Inflammatory macrophage (primary cell): ENCODE data around the gene LIPT1.
A peak's percentile ranks its signal among the peaks of the same experiment; 100 is the strongest.

Experiments
- DNase-seq, 2 donors: peaks; one replicate each; pipeline ENCODE4 v3.0.0-alpha.2; 2020 to 2022
- total RNA-seq, 18 experiments: gene quantifications; one replicate each; lab custom pipeline; 2026; ENCODE audit warnings: mixed read lengths in 6 of 18, inconsistent platforms in 2 of 18; lab: John Stamatoyannopoulos, UW

Gene LIPT1
- total RNA-seq = 0.31 to 3.5 (median 1.2) reads per million in 18 experiments

DNA sequence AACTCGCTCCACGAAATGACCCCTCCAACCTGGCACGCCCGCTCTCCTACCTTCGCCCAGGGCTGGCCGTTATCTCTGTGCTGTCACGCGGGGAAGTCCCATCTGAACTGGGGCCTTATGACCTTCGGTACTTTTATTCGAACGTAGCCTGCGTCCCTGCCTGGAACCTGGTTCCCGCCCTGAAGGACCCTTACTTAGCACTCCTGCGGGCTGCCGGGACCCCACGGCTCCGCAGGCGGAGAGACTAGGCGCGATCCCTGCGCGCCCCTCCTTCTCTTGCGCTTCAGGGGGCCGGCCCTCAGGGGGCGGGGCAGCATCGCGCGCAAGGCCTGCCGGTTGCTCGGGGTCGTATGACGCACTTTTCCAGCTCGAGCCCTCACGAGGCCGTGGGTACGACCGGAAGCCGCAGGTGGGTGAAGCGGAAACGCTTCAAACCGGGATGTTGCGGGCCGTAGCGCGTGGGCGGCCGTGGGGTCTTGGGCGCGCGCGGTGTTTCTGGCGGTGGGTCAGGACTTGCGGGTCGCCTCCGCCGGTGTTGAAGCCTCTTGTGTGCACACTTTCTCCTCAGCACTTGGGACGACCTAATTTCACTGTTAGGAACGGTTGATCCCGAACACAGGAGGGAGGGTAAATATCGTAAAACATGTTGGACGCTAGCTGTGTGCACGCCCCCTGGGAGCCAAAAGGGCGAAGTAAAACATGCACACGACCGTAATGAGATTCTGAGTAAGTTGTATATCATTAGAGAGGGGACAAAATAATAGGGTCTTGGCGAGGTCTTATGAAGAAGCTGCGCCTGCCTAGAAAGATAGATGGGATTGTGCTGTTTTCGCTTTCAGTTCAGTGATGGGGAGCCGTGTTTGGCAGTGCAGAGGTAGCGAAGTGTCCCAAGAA is at the start of gene LIPT1, which contains the start of gene TSGA10:
Gene LIPT1 (plus strand): TSS at position 325 of the 894 bp plus-strand sequence. CDS start 6,991 bp downstream, outside the sequence.
Gene TSGA10 (minus strand): TSS at position 300 of the 894 bp plus-strand sequence. CDS start 45,503 bp downstream, outside the sequence.
- peak; percentile 87 to 97 for DNase-seq

DNA sequence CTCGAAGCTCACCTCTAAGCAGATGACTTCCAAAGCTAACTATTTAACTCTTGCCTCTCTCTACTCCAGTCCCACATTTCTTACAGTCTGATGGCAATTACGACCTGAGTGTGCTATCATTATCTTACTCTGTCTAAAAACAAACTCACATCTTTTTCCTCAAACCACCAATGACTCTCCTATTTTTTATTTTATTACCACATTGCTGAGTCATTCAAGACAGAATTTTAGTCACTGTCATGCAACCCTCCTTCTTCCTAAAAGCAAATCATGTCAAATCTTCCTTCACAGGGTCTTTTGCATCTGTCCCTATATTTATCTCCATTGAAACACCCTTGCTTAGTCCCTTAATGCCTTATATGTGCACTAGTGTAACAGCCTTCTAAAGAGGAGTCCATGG is 47.9 kb upstream of the LIPT1 start:
- no peak for DNase-seq

DNA sequence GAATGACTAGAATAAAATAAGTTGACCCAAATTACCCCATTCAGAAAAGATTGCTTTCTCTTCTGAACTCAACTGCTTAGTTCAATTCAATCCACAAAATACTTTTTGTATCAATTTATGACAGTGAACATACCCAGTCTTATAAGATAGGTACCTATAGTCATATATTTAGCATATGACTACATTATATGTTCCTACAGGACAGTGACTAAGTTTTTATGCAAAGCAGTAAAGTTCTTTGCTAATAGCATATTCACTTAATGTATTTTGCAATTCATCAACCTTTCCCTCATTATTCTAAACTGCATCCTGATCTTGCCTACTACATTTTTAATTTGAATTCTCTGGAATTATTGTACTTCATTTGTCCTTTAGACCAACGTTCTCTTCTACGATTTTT is 43.5 kb upstream of the LIPT1 start:
- no peak for DNase-seq

DNA sequence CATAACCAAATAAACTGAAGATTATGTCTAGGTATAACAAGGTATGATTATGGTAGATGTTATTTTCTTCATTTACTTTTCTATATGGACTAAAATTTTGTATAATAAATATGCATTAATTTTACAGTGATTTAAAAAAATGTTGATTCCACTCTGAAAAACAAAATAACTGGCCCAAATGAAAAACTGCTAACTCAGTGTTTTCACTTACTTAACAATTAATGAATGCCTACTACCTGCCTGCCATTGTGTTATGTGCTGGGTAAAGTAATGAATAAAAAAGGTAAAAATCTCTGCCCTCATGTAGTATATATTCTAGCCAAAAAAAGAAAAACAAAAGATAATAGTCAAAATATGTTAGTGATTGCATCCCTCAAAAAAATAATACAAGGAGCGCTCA is 42.8 kb upstream of the LIPT1 start:
- no peak for DNase-seq

DNA sequence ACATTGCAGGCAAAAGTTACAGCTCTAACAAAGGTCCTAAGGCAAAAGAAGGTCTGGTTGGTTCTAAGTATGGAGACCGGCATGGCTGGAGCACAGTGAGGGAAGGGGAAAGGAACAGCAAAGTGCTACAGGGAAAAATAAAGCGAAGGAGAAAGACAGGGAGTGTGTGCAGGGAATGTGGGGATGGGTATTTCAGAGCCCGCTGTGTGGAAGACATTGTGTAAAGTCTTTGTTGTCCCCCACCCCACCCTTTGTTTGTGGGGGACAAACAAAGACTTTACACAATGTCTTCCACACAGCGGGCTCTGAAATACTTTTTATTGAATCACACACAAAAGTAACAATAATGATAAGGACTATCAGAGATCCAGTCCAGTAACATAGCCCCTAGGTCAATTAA is 42.1 kb upstream of the LIPT1 start:
- no peak for DNase-seq

DNA sequence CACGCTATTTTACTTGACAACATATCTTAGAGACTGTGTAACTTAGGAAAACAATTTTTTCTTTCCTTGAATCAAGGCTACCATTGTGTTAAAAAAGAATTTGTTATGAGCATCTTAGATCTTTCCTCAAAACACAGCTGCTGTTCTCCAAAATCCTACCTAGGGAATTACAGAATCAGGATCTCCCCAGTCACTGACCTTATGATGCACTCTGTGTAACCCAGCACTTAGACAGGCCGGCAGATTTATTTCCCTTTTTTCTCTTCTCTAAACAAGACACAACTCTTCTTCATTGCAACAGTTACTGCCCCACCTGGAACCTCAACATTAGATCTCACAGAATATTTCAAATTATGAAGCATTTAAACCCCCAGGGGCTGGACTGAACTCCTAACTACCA is 26.8 kb upstream of the LIPT1 start:
- peak; percentile 31 to 36 for DNase-seq

DNA sequence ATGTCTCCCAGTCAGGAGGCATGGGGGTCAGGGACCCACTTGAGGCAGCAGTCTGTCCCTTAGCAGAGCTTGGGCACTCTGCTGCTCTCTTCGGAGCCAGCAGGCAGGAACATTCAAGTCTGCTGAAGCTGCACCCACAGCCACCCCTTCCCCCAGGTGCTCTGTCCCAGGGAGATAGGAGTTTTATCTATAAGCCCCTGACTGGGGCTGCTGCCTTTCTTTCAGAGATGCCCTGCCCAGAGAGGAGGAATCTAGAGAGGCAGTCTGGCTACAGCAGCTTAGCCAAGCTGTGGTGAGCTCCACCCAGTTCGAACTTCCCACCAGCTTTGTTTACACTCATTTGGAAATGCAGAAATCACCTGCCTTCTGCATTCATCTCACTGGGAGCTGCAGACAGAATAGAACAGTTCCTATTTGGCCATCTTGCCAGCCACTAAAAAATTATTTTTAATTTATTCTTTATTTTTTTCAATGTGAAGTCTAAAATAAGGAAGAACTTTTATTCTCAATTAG is 19.7 kb upstream of the LIPT1 start:
- peak; percentile 42 to 46 for DNase-seq

DNA sequence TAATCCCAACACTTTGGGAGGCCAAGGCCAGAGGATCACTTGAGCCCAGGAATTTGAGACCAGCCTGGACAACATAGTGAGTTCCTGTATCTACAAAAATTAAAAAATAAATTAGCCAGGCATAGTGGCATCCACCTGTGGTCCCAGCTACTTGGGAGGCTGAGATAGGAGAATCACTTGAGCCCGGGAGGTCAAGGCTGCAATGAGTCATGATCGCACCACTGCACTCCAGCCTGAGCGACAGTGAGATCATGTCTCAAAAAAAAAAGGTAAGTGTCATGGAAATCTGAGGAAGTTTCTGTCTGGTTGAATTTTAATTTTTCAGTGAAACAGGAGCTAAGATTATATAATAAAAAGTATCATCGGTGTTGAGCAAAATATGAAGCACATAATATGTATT is 15.8 kb upstream of the LIPT1 start:
- no peak for DNase-seq

DNA sequence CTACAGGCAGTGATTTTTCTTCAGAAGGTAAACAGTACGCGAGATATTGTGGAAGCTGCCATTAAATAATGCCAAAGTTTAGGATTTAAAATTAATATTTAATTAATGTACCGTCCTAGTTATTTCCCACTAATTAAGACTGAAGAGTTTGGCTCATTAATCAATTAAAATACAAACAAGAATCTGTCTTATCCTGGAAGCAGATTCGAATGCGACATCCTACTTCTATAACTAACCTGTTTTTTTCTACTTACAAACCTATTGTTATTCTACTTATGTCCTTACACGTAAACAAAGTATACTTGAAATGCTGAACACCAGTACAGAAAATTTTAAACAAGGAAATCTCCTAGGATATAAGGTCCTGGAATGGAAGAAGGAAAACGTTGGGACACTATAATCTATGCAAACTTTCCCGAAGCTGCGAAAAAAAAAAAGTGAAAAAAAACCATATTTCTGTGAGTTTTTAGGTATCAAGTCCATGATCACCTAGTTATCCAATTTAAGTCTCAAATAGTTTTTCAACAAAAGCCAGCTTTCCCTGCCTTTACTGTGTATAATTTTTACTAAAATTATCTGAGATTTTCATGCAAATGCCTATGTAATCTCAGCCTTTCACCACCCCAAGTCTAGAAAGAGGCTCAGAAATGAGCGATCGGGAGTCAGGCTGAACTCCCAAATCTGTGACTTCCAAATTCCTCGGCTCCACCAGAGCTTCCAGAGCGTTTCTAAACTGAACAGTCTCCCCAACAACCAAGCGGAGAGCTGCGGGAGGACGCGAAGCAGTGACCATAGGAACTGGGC is 14.5 kb upstream of the LIPT1 start:
- DNase-seq = no peak

DNA sequence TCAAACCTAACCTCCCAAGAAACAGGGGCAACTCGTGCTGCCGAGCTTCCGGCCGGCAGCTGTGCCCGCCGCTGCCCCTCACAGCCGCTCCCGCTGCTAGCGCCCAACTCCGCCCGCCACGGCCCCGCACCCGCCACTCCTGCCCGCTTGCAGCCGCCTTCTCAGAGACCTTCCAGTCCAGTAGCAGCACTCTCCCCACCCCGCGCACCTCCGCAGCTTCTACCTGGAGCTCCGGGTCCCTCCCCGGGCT is 14.0 kb upstream of the LIPT1 start:
- DNase-seq = peak in 1 of 2 donors; percentile 50

DNA sequence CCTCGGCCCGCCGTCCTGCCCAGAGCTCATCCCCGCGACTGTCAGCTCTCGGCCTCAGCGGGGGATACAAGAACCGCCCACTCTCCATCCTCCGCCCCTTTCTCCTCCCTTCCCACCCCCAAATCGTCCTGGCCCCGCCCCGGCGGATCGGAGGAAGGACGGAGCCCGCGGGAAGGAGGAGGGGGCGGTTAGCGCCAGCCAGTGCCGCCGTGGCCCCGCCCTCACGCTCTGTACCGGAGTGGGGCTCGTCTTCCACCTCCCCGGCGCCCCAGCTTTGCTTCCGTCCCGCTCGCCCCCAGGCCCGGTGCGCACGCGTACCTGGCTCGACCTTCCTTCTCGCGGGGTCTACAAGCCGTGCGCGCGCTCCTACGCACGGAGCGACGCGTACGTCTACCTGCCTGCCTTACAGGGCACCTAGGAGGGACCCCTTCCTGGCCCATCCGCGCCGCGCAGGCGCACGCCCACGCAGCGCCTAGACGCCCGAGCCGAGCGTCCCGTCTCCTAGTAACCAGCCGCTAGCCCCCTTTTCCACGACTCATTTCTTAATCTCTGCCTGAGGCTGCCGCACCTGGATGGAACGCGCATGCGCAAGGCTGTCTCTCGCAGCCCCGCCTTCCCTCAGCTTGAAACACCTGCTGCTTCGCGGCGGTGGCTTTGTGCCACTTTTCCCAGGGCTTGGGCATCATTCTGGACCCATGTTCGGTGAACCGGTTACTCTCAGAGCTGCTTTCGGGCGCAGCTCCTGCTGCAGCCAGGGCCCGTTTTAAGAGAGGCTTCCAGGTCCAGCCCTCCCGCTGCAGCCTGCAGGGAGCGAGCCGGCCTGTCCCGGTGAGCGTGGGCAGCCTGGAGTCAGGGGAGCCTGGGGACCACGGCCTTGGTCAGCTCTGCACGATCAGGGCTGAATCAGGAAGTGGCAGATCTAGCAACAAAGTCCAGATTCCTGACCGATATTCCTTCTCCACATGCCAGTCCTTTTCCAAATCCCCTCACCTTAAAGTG is 13.4 kb upstream of the LIPT1 start, which contains the start of gene C2orf15:
Gene C2orf15 (plus strand): TSS at position 598 of the 999 bp plus-strand sequence. CDS start 8,852 bp downstream, outside the sequence.
- DNase-seq = peak; percentile 89 to 91

DNA sequence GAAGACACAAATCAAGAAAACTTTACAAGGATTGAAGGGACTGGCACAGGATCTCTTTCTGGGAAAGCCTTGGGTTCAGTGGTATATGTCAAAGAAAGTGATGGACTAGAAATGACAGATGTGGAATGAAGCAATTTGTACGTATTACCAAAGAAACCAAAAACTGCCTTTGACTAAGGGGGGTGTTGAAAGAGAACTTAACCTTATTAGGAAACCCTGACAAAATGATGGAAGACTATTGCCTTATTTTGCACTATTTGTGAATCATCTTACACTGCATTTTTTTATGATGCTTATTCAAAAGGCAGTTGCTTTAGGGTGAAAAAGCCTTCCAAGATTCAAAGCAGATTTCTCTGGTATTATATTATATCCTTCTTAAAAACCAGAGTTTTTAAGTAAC is 4.1 kb upstream of the LIPT1 start:
- peak; percentile 67 to 91 for DNase-seq

DNA sequence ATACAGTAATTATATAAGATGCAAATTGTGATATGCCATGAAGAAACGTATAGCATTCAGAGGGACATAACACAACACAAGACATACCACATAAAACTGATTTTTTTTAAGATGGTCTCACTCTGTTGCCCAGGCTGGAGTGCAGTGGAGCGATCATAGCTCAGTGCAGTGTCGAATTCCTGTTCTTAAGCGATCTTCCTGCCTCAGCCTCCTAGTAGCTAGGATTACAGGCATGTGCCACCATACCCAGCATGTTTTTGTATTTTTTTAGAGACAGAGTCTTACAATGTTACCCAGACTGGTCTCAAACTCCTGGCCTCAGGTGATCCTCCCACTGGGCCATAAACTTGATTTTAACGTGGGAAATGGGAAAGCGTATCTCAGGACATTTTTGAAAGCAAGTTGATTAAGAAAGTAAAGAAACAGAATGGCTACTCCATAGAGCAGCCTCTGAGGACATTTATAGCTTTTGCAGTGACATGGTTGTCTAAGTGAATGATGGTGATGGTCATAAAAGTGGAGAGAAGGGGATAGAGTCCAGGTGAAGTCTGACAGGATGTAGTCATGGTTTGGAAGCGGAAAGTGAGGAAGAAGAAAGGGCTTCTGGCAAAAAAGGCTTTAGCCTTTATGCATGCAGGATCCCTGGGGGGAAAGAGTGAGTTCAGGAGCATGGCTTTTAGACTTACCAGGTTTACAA is 2.4 kb upstream of the LIPT1 start:
- no peak for DNase-seq

DNA sequence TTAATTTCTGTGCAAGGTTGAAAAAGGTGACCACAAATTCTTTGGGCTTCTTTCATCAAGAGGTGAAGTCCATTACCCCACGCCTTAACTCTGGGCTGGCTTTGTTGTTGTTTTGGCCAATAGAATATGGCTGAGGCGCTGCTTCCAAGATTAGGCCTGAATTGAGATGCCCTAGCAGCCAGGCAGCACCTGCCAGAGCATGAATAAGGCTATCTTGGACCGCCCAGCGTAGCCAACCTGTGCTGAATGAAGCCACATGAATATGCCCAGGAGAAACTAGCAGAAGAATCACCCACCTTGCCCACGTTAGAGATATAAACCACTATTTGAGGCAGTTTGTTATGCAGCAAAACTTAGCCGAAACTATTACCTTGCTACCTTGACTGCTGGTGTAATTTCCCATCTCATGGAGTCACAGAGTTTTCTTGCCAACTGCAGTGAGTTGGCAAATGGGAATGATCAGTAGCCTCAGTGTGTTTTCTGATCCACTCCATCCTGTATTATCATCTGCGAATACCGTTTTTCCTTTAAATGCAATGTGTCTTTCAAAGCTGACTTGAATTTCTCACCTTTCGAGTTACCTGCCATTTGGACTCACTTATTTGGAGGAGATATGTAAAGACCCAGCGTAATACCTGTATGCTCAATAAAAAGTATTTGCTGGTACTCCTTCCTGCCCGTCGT is 704 bp upstream of the LIPT1 start:
- no peak for DNase-seq

DNA sequence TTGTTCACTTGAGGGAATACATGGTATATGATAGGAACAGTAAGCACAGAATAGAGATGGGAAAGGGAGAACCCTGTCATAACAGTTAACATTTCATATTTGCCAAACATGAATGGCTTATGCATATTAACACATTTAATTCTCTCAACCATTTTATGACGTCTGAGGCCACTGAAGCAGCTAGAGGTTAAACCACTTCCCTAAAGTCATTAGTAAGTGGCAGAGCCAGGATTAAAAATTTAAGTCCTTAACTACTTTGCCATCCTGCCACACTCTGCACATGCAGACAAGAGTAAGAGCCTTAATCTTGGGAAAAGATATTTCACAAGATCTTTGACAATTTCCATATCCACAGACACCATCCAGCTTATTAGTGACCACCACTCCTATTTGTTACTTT is 2.1 kb downstream of the LIPT1 start:
- no peak for DNase-seq

DNA sequence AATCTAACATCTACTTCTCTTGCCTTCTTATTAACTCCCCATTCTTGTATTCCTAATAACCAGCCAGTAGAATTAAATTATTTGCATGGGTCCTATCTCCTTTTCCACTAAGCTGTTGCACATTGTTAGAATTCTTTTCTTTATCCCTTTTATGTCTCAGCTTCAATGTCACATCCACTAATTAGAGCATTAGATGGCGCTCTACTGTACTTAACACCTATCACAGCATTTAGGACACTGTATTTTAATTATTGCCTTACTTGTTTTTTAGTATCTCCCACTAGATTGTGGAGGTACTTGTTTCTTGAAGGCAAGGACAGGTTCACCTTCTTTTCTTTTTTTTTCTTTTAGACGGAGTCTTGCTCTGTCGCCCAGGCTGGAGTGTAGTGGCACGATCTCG is 3.8 kb downstream of the LIPT1 start:
- no peak for DNase-seq

DNA sequence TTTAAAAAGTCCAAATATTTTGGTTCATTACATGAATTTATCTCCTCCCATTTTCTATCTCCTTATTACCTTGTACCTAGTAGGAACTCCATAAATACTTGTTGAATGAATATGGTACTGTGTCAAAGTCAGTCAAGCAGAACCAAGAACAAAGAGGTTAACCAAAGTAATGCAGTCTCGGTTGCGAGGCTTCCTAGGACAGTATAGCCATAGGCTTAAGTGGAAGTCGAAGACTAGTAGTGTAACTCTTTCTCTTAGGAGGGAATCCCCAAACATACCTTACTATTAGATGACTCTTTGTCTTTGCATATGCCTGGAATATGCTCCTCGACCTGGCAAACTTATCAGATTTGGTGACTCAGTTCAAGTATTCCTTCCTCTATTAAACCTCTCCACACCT is 4.8 kb downstream of the LIPT1 start:
- no peak for DNase-seq

DNA sequence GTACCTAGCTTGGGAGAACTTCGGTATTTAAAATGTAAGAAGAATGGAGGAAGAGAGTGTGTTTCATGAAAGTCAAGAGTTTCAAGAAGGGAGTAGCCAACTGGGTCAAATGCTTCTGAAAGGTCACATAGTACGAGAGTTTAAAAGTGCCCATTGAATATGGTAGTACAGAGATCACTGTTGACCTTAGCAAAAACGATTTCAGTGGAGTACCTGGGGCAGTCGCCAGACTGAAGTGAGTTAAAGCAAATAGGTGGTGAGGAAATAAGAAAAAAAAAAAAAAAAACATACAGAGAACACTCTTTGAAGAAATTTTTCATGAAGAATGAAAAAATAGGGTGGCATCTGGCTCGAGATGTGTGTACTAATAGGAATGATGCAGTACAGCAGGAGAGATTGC is 11.5 kb downstream of the LIPT1 start:
- DNase-seq = no peak

DNA sequence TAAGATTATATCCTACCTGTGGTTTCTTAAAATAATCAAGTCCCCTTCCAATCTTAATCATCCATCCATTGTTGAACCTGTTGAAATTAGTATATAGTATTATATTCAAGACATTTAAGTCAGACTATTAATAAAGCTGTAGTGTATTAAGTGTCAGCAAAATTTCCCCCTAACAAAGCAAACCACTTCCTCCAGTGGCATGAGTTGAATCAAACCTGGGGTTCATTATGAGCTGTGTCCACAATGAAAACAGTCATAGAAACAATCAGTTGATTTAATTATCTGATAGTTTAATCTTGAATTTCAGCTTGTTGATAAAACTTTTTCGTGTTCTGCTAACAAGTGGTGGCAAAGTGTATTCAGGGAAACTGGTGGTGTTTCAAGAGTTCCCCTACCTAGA is 14.8 kb downstream of the LIPT1 start:
- no peak for DNase-seq

DNA sequence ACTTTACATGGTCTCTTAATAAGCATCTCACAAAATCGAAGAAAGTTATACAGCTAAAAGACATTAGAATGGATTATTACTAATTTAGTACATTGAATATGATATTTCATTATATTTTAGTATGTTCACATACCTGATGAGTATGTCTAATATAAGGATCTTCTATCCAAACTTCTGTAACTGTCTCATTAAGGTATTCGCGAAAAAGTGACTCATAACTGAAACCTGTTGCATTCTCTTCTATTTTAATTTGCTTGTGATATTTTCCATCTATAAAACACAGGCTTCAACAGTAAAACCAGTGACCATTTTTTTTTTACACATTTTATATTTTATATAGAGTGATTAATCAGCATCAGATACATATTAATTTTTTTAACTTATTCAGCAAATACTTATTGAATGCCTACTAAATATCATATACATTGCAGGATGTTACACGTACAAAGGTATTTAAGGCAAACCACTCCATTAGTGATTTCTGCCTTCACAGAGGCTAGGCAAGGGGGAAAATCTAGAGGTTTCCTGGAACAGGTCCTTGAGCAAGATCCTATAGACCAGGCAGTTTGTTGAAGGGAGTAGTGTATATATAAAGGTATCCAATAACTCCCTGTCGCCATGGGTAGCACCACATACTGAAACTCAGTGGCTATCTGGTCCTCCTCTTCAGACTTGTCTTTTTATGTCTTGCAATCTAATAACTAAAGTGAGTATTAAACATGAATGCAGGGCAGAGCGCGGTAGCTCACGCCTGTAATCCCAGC is 16.8 kb downstream of the LIPT1 start:
- DNase-seq = no peak
